HL-60 (cell line): ENCODE measurements around the gene LKAAEAR1.
A peak's percentile ranks its signal among the peaks of the same experiment; 100 is the strongest.

Experiments used
- DNase-seq, 2 experiments: peaks; one replicate each; pipeline ENCODE4 v3.0.0-alpha.2; 2010 to 2020; ENCODE audit warnings: low read depth in 1 of 2, low spot score in 1 of 2
- H3K27ac ChIP-seq: fragments of 250-450 bp; sonication (Bioruptor Pico); replicated peaks from 2 replicates; pipeline ENCODE4 v1.5.1; 2020; ENCODE audit warnings: mild to moderate bottlenecking, moderate library complexity
- H3K27me3 ChIP-seq: fragments of 250-450 bp; sonication (Bioruptor Pico); 2 replicates; pipeline ENCODE4 v1.5.1; 2021; ENCODE audit warnings: mild to moderate bottlenecking, moderate library complexity; ENCODE audit not compliant: insufficient read depth, poor library complexity, severe bottlenecking
- H3K4me3 ChIP-seq: replicated peaks from 2 replicates; pipeline ENCODE4 v1.5.1; 2011; ENCODE audit warnings: mild to moderate bottlenecking, control low read depth, low read length; ENCODE audit not compliant: insufficient read depth
- CTCF ChIP-seq: IDR thresholded peaks from one replicate; pipeline ENCODE4 v1.5.1; 2011; ENCODE audit warnings: low read length, control low read depth, inconsistent platforms; ENCODE audit not compliant: insufficient read depth
- GABPA ChIP-seq: IDR thresholded peaks from 2 replicates; pipeline ENCODE4 v1.6.1; 2012; ENCODE audit warnings: low read depth
- POLR2AphosphoS5 ChIP-seq: IDR thresholded peaks from 2 replicates; pipeline ENCODE4 v1.6.1; 2012; ENCODE audit warnings: low read depth
- REST ChIP-seq: IDR thresholded peaks from 2 replicates; pipeline ENCODE4 v1.6.1; 2012; ENCODE audit warnings: low read depth; ENCODE audit not compliant: insufficient replicate concordance
- SPI1 ChIP-seq: IDR thresholded peaks from 2 replicates; pipeline ENCODE4 v1.6.1; 2012; ENCODE audit warnings: low read depth, mild to moderate bottlenecking, borderline replicate concordance

The LKAAEAR1 gene

GRCh38 chr20:64075556-64075955 is 8.6 kb downstream of the LKAAEAR1 start:
- peak overlapping the region; percentile 97 for H3K27ac ChIP-seq
- DNase-seq: no peak
- H3K4me3 ChIP-seq: no peak overlapping the region
- no peaks in the 10 kb centered on the region for H3K27me3 ChIP-seq
- TF ChIP-seq REST: no peak
- no peak for TF ChIP-seq CTCF
- no peak for TF ChIP-seq POLR2AphosphoS5
- no peak for TF ChIP-seq SPI1
- TF ChIP-seq GABPA: no peak

GRCh38 chr20:64074963-64075362 is 9.2 kb downstream of the LKAAEAR1 start:
- Histone ChIP-seq H3K27me3 (no peaks in the 10 kb centered on the region), H3K27ac (peak overlapping the region; percentile 97), H3K4me3 (no peak overlapping the region)
- no peak for DNase-seq
- TF ChIP-seq GABPA (no peak), SPI1 (no peak), CTCF (no peak), POLR2AphosphoS5 (no peak), REST (no peak)

GRCh38 chr20:64074184-64074789 is 9.9 kb downstream of the LKAAEAR1 start:
- Histone ChIP-seq H3K27ac (peak overlapping the region; percentile 97), H3K27me3 (no peaks in the 10 kb centered on the region), H3K4me3 (no peak overlapping the region)
- DNase-seq: no peak
- TF ChIP-seq POLR2AphosphoS5 (no peak), CTCF (no peak), GABPA (no peak), REST (no peak), SPI1 (no peak)
